ENCODE results near the gene VIPR2.
"Not testable (repeated sequence)": the region's sequence is repeated elsewhere in the genome, so short reads cannot be mapped to it uniquely, and the experiment has no call there.

DNA sequence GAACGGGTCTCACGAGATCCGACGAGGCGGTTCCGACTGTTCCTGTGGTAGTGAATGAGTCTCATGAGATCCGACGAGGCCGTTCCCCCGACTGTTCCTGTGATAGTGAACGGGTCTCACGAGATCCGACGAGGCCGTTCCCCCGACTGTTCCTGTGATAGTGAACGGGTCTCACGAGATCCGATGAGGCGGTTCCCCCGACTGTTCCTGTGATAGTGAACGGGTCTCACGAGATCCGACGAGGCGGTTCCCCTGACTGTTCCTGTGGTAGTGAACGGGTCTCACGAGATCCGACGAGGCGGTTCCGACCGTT lies 43.6 kb downstream of the VIPR2 start:
- TF ChIP-seq, protein P1, sequence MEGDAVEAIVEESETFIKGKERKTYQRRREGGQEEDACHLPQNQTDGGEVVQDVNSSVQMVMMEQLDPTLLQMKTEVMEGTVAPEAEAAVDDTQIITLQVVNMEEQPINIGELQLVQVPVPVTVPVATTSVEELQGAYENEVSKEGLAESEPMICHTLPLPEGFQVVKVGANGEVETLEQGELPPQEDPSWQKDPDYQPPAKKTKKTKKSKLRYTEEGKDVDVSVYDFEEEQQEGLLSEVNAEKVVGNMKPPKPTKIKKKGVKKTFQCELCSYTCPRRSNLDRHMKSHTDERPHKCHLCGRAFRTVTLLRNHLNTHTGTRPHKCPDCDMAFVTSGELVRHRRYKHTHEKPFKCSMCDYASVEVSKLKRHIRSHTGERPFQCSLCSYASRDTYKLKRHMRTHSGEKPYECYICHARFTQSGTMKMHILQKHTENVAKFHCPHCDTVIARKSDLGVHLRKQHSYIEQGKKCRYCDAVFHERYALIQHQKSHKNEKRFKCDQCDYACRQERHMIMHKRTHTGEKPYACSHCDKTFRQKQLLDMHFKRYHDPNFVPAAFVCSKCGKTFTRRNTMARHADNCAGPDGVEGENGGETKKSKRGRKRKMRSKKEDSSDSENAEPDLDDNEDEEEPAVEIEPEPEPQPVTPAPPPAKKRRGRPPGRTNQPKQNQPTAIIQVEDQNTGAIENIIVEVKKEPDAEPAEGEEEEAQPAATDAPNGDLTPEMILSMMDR (IDR thresholded peaks at IDR 0.05): not testable (repeated sequence)
- not testable (repeated sequence) for TF ChIP-seq POLR2A (IDR thresholded peaks at IDR 0.05)
